Dermis microvascular lymphatic vessel endothelial cell (primary cell): ENCODE data around the gene GRIN3A. TPM values are rescaled to one million over a fixed set of nuclear protein-coding genes. Genes with fewer than 3 reads are reported as not detected.
"Not testable (repeated sequence)": the region's sequence is repeated elsewhere in the genome, so short reads cannot be mapped to it uniquely, and the experiment has no call there.

Source experiments
- DNase-seq, 2 donors: peaks; one replicate each; pipeline versions ENCODE4 v3.0.0 to v3.0.0-alpha.2; 2010; ENCODE audit warnings: low read depth in 2 of 2
- total RNA-seq: library from RNA; depleted of rRNA; stranded (reverse); fragments of >200 nt; gene quantifications from 2 replicates; pipeline ENCODE4 v1.2.1, GENCODE V29; 2014

GRIN3A gene
- total RNA-seq, 1 donor from 2014 or later = not detected

DNA sequence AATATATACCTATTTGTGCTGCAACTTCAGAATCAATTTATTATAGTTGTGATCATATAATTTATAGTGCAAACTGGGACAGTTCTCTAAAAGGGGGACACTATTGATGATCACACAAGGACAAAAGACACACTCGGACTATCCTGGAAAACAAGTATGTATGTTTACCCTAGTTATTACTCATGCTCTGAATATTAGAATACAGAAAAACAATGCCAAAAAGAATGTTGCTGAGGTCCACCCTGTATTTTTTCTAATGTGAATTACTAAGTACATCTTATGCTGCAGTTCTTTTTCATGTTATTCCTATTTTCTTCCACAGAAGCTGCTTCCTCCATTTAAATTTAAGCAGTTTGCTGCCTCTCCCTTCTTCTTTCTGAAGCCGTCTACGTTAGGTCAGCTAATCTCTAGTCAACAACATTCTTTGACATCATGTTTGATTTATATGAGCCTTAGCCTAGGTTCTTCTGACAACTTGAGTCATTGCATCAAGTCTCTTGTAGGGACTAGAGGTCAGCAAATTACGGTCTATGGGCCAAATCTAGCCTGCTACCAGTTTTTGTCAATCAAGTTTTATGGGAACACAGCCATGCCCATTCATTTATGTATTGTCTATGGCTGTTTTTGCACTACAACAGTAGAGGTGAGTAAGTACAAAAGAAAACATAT is 103.6 kb downstream of the GRIN3A start:
- no peak for DNase-seq

- no peak for DNase-seq
These were observed 105.8 kb downstream of the GRIN3A start for GRCh38 chr9:101632611-101633010.

GRCh38 chr9:101631892-101632291 is 106.6 kb downstream of the GRIN3A start:
- no peak for DNase-seq

GRCh38 chr9:101629636-101630035 is 108.8 kb downstream of the GRIN3A start:
- DNase-seq = no peak

DNA sequence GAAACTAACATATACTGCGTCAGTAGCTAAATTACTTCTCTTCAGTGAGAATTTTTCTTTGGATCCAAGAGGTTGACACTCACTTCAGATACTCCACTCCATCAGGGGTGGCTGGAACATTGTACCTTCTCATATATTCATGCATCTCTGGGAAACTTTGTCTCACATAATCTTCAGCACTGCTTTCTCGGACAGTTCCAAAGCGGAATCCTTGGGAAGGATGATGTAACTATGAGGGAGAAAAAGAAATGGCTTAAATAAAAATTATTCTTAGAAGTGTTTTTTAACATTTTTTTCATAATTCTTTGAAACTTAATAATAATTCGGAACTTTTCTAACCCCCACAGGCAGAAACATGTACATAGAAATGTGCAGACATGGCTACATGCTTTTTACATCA is 110.3 kb downstream of the GRIN3A start:
- DNase-seq = no peak

DNA sequence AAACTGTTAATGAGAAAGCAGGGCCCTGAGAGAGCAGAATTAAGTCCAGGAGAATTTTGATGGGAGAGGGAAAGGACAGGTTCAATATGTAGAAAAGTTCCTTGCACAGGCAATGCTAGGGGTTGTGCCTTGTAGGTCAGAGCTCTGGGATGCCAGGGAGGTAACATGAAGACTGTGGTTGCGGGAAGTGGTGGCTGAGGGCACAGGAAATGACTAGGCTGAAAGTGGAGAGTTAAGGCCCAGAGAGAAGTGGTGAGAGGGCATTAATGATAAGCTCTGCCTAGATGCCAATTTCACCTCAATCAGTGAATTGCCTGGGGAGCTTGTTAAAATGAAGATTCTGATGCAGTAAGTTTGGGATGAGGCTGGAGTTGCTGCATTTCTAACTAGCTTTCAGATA is 112.2 kb downstream of the GRIN3A start:
- no peak for DNase-seq

DNA sequence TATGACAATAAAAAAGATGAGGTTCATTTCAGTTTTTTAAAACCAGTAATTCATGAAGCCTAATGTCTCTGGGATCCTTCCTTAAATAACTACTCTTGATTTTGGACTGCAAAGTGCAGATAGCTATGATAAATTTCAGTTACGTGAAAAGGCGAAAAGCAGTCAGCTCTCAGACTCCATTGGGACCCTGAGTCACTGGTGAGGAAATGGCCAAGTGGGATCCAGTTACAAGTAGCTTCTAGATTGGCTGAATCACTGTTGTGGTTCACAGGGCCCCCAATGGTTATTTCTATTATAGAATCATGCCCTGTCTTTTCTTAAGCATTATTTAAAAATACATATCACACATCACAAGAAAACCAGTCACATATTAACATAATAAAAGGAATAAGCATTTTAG is 112.6 kb downstream of the GRIN3A start:
- no peak for DNase-seq

DNA sequence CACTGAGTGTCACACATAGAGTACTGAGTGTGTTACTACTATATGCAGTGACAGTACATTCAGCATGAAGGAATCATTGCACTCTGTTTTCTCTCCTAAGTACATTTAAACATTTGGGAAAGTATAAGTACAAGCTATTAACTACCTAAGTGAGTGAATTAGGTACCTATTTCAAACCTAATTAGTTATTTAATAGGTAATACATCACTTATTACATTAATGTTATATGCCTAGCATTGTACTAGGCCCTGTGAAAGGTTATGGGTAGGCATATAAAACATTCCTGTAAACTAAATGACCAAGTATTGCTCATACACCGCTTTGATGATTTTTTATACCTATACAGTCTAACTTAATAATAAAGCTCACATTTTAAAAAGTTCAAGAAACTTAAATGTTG is 118.0 kb downstream of the GRIN3A start:
- no peak for DNase-seq

DNA sequence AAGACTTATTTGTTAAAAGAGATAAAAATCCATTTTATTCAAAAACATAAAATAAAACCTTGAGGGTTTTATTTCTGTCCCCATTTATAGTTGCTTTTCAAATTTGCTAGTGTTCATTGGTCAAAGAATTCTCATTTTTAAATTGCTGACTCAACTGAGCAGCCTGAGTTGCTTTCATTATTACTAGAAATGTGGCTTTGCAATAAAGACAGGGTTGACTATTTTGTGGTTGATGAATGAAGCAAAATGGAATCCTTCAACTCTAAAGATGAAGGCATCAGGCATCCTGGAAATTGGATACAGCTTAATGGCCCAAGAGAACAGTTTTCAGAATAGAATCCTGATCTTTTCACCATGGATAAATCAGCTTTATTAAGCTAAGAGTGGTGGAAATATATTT is 119.7 kb downstream of the GRIN3A start:
- DNase-seq = no peak

DNA sequence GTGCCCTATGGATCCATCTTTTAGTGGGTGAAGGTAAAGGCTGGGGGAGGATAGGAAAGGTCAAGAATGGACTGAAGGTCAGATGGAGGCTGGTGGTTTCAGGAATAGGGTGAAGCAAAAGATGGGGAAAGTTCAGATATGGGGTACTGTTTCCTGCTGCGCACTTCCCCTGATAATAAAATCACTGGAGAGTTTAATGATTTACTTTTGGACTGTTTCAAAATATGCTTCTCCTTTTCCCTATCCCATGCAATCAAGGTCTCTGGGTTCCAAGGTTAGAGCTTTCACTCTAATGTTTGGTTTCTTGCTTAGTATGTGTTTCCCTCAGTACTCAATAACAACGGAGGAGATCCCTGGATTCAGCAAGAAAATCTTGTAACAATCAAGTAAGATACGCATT is 132.9 kb downstream of the GRIN3A start:
- DNase-seq = no peak

DNA sequence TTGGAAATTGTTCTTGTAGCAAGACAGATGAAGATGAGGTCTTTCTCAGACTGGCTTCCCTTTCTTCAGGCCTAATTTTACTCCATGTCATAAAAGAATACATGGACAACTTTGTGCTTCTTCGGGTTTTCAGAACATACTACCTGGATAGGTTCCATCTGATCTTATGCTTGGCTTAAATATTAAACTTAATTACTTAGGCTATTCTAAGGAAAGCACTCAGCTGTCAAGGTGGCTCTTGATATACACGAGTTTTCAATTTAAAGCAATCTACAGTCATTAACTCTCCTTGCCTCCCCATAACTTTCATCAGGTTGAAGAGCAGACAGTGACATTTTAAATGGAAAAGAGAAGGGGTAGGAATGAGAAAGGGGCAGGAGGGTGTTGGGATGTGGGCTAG is 134.2 kb downstream of the GRIN3A start:
- DNase-seq = no peak

GRCh38 chr9:101601904-101602765 is 136.3 kb downstream of the GRIN3A start:
- peak; percentile 12 to 40 for DNase-seq

DNA sequence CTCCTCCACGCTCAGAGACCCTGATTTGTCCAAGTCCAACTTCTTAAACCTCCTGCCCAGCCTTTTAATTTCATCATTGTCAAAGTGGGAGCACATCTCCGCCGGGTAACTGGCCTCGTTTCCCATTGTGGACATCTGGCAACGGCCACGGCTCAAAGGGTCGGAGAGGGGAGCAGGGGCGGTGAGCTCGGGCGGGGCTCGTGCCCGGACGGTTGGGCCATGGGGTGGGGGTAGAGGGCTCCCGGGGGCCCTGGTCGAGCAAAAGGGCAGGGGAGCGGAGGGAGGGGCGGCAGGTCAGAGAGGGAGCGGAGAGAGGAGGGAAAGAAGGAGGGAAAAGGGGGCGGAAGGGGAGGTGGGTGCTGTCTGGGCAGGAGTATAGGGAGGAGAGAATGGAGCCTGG is 143.7 kb downstream of the GRIN3A start, which contains the start of gene PPP3R2:
Gene PPP3R2, minus strand, starts transcription at position 174 of the 400 bp plus-strand sequence. Its CDS starts 48 bp downstream, at position 126.
- DNase-seq = no peak

DNA sequence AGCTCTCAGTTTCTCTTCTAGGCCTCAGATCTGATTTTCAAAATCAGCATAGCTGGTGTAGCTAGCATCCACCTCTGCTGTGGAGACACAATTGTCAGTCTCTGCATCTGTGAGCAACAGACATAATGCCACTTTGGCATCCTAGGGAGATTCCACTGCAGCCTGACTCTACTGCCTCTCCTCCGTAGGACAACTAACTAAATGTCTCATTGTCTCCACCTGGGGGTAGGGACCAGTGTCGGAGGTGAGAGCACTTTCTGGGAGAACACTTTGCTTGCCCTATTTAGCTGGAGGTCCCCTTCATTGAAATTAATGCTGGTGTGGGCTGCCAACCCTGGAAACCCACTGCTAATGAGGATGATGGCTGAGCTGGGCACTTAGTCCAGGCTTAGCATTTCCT is 145.1 kb downstream of the GRIN3A start:
- no peak for DNase-seq

DNA sequence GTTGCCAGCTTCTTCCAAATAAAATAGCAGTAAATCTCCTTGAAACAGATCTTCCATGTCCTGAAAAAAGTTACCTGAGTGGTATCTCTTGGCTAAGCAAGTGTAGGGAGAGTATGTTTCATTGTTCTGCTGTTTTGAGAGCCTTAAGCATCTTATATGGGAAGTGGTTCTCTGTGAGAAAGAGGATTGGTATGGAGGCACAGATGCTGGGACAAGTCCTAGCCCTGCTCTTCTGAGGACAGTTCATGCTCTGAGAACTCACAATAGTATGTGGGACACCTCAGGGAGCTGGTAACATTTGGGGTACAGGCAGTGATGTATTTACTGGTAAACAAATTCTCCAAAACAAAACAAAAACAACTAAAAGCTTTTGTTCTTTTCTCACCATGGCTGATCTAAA is 145.7 kb downstream of the GRIN3A start:
- no peak for DNase-seq

- DNase-seq = no peak
These were observed 146.5 kb downstream of the GRIN3A start for GRCh38 chr9:101591787-101592446.

- no peak for DNase-seq
These were observed 147.5 kb downstream of the GRIN3A start for GRCh38 chr9:101590901-101591300.

DNA sequence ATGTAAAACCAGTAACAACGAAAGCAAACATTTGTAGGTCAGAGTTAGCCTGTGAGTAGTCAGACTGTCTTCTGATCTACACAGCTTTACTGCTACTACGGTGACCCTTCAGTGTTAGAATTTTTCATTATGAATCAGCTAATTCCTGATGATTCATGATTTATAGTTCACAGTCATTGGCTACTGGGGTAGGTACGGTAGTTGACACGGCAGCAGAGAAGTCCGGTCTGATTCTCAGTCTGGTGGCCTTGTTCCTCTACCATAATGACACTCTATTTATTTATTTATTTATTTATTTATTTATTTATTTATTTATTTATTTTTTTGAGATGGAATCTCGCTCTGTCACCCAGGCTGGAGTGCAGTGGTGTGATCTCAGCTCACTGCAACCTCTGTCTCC is 148.4 kb downstream of the GRIN3A start:
- DNase-seq = not testable (repeated sequence)

DNA sequence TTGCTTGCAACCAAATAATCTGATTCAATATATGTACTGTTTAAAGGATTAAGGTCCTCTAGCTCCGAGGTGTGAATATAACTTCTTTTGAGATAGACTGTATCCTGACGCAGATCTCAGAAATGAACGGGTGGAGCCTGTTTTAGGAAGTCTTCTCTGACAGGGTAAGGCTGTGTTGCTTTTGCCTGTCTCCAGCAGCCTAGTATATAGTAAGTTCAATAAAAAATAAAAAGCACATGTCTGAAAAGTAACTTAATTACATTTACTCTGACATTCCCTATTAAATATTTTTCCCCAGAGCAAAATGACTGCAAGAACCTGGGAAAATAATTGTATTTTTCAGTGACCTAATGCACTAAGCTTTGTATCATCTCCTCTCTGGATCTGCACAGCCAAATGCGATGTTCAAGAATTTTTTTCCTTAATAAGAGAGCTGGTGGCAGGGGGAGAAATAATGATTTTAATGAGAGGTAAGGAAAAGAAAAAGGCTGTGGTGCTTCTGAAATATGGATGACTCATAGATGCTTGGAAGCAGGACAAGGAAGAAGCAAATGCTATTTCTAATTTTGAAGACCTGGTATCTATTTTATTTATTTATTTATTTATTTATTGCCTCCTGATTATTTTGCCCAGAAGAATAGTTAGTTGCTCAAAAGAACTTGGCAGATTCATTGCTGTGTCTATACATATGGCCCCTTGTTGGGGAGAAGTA is 151.0 kb downstream of the GRIN3A start:
- DNase-seq = no peak

DNA sequence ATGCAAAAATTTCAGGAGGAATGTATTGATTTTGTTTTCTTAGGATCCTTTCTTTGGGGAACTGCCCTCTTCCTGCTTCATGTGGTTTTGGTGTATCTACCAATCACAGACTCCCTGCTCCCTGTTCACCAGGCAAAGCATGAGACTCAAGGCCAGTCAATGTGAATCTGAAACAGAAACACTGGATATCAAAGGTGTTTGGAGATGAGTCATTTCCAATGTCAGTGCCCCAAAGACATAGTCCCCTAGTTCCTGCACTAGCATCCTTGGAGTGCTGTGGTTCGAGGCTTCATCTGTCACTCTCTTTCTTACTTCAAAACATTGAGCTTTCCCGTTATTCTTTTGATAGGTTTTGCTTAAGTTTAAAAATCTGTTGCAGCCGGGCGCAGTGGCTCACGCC is 151.8 kb downstream of the GRIN3A start:
- no peak for DNase-seq

GRCh38 chr9:101585740-101586139 is 152.7 kb downstream of the GRIN3A start:
- DNase-seq = no peak

DNA sequence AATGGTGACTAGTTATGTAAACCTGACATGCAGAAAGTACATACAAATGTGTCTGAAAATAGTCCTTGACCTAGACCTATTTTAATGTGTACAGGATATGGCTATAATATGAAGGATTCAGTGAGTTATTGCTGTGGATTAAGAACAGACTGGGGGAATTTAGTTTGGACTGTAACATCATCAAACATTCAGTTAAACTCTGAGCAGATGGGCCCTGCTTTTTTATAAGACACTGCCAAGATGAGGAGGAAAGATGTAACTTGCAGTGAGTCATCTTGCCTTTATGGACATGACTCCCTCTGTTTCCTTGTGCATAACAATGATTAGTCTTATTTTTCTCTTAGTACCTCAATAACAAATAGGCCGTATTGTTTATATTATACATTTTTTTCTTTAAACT is 155.9 kb downstream of the GRIN3A start:
- peak in 1 of 2 donors; percentile 2 for DNase-seq
